ENCODE data around the gene TH.

The TH gene

DNA sequence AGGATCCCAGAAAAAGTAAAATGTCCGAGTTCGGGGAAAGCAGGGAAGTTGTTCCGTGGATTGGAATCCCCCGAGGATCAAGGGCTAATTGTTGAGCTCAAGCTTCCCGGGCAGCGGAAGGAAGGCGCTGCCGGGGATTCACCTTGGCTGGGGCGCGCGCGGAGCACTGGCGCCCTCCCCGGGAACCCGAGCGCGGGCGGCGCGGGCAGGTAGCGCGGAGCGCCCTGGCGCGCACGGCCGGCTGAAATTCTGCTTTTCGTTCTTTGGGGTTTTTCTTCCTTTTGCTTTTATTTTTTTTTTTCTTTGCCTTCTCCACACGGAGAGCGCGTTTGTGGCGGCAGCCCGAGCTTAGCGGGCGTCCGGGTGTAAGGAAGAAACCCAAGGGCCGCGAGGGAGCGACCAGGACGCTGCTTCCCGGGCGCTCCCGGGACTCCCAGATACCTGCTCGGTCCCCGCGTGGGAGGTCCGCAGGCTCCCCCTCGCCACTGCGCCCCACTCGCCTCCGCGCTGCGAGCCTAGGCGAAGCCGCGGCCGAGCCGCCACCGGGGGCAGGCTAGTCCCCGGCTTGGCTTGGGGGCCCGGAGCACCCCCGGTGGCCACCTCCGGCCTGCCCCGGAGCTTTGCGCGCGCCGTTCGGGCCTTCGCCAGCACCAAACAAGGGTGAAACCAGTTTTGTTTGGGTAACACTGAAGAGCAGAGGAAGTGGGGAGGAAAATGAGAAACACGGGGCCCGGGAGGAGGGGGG, 27.6 kb downstream of the TH start:
- TF ChIP-seq ZFX (IDR thresholded peaks at IDR 0.05; ENCODE audit: borderline replicate concordance), result no peak
- TF ChIP-seq, protein P1, sequence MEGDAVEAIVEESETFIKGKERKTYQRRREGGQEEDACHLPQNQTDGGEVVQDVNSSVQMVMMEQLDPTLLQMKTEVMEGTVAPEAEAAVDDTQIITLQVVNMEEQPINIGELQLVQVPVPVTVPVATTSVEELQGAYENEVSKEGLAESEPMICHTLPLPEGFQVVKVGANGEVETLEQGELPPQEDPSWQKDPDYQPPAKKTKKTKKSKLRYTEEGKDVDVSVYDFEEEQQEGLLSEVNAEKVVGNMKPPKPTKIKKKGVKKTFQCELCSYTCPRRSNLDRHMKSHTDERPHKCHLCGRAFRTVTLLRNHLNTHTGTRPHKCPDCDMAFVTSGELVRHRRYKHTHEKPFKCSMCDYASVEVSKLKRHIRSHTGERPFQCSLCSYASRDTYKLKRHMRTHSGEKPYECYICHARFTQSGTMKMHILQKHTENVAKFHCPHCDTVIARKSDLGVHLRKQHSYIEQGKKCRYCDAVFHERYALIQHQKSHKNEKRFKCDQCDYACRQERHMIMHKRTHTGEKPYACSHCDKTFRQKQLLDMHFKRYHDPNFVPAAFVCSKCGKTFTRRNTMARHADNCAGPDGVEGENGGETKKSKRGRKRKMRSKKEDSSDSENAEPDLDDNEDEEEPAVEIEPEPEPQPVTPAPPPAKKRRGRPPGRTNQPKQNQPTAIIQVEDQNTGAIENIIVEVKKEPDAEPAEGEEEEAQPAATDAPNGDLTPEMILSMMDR (IDR thresholded peaks at IDR 0.05), result no peak
- no peak overlapping the region for H3K27ac ChIP-seq

DNA sequence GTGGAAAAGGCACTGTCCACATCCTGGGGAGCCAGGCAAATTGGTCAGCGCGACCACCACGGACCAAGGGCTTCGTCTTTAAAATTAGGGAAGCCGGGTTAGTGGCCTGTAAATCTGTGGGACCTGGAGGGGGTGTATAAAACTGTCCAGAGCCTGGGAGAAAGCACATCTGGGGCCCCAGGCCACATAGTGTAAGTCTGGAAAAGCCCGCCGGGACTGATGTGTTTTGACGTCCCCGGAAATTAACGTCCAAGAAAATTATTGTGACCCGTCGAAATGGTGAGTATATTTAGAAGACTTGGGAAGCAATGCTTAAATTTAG, 28.2 kb downstream of the TH start:
- no peak overlapping the region for H3K27ac ChIP-seq
- no peak for TF ChIP-seq ZFX (IDR thresholded peaks at IDR 0.05; ENCODE audit: borderline replicate concordance)
- TF ChIP-seq, protein P1 (IDR thresholded peaks at IDR 0.05), result no peak

DNA sequence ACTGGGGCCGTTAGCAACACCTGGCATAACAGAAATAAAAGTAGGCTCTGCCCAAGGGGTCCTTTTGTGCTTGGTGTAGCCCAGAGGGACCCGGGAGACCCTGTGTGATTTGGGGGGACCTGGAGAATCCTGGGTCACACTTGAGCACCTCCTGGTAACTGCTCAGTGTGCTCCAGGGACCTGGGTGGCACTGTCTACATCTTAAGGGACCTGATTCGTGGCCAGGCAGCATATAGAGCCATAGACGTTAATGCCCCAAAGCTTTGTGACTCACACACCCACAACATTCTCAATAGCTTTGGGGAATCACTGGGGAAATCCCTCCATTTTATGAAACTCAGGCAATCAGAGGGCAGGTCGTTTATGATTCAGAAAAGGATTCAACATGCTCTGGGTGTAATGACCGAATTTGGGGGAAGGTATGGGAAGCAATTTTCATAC, 28.8 kb downstream of the TH start:
- H3K27ac ChIP-seq, result no peak overlapping the region
- no peak for TF ChIP-seq ZFX (IDR thresholded peaks at IDR 0.05; ENCODE audit: borderline replicate concordance)
- TF ChIP-seq, protein P1 (IDR thresholded peaks at IDR 0.05), result no peak

DNA sequence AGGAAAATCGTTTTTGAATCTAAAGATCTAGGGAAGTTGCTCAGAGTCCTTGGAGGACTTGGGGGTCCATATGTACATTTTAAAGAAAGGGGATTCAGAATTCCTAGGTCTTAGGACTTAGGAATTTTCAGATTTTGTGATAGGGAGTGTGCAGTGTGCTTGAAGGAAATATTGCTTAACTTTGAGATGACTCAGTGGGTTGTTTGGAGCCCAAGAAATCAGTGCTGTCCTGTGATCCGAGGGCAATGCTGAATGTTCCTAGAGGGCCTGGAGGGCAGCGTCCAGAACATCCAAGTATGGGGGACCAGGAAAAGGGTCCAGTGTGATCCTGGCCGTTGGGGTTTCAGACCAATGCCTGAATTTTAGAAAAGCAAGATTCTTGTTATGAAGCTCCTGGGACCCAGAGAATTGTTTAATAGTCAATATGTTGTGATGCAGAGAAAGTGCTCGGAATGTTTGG, 29.3 kb downstream of the TH start:
- no peak for TF ChIP-seq ZFX (IDR thresholded peaks at IDR 0.05; ENCODE audit: borderline replicate concordance)
- TF ChIP-seq, protein P1 (IDR thresholded peaks at IDR 0.05), result no peak
- no peak overlapping the region for H3K27ac ChIP-seq

DNA sequence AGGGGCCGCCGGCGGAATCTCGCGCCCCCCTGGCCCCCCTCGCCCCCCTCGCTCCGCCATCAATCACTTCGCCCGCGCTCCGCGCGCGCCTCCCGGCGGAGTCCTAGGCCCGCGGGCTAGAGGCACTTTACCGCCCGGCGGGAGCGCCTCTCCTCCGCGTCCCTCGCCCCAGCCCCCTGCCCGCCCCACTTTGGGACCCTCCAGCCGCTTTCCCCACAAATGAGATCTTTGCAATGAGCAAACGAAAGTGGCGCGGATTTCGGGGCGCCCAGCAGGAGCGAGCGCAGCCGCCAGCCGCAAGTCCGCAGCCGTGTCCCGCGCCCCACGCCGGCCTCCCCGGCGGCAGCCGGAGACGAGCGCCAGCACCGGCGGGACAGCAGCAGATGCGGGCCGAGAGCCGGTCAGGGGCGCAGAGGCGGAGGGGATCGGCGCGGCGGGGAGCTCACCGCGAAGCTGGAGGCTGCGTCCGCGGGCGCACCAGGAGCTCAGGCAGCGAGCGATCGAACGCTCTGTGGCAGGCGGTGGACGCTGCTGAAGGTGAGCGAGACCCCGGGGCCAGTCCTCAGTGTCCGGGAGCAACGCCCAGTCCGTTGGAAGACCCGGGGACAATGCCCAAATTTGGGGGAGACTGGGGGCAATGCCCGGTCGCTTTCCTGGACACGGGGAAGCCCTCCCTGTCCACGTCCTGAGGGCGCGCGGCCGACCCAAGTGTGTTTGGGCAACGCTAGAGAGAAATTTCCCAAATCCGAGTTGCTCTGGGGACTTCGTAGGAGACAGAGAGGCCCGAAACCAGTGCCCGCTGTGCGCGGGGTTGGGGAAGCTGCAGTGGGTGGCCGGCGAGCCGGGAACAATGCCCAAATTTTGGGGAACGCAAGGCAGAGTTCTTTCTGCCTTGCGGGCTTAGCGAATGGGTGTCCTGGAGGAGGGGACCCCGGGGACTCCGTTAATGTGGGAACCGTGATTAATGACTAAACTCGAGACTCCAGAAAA, 30.9 kb downstream of the TH start:
- H3K27ac ChIP-seq, result no peak overlapping the region
- TF ChIP-seq, protein P1 (IDR thresholded peaks at IDR 0.05), result no peak
- no peak for TF ChIP-seq ZFX (IDR thresholded peaks at IDR 0.05; ENCODE audit: borderline replicate concordance)

DNA sequence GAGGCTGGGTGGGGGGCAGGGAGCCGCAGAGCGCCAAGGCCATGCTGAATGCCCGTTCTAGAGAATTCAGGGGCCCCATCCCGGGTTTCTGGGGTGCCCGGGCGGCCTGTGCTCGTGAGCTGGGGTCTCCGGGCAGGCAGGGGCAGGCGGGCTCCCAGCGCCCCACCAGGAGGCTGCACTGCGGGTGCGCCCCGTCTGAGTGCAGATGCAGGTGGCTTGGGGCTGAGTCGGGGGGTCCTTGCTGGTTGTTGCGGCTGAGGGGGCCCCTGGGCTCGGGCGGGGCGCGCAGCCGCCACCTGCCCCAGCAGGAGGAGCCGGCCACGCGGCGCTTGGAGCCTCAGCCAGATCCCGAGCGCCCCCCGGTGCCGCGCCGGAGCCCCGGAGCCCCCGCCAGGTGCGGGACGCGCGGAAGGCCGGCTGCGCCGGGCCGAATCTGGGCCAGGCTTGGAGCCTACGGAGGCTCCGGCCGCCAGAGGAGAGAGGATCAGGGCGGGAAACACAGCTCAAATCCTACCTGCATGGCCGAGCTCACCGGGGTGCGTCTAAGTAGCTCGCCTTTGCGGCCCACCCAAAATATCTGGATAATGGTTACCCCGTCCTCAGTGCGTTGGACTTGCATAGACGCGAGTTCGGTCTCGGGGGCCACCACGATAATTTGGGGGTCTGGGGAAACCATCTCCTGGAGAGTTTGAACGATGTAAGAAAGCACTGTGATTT, 31.8 kb downstream of the TH start:
- no peak overlapping the region for H3K27ac ChIP-seq
- TF ChIP-seq ZFX (IDR thresholded peaks at IDR 0.05; ENCODE audit: borderline replicate concordance), result no peak
- TF ChIP-seq, protein P1 (IDR thresholded peaks at IDR 0.05), result no peak
